Heart left ventricle (tissue), 16 donors: ENCODE measurements around the gene ZCCHC7. TPM values are rescaled to one million over a fixed set of nuclear protein-coding genes. Genes with fewer than 3 reads are reported as not detected.

Experiments
- ATAC-seq, 4 donors: fragments of 200-7000 bp; cut with Tn5 transposase; one replicate each; pipeline ENCODE4 v1.9.1; 2020 to 2022; ENCODE audit warnings: moderate library complexity in 4 of 4, mild to moderate bottlenecking in 3 of 4, moderate number of reproducible peaks in 1 of 4
- DNase-seq, 5 donors: peaks; one replicate each; pipeline ENCODE4 v3.0.0-alpha.2; 2020
- H3K27ac ChIP-seq, 12 donors: fragments of 200-600 bp; sonication (generic) in 4 of 12; one replicate each; pipeline versions ENCODE4 v1.5.0 to v1.8.0; 2016 to 2022; ENCODE audit warnings: mild to moderate bottlenecking in 2 of 12
- H3K27me3 ChIP-seq, 9 donors: fragments of 200-600 bp; sonication (generic) in 2 of 9; one replicate each; pipeline versions ENCODE4 v1.5.1 to v1.8.0; 2016 to 2022; ENCODE audit warnings: mild to moderate bottlenecking in 3 of 9
- H3K36me3 ChIP-seq, 9 donors: fragments of 200-600 bp; sonication (generic) in 2 of 9; one replicate each; pipeline versions ENCODE4 v1.5.0 to v1.8.0; 2018 to 2022; ENCODE audit warnings: mild to moderate bottlenecking in 2 of 9
- H3K4me1 ChIP-seq, 12 donors: fragments of 200-600 bp; sonication (generic) in 4 of 12; one replicate each; pipeline versions ENCODE4 v1.5.0 to v1.8.0; 2016 to 2022; ENCODE audit warnings: mild to moderate bottlenecking in 3 of 12
- H3K4me3 ChIP-seq, 12 donors: fragments of 200-600 bp; sonication (generic) in 4 of 12; one replicate each; pipeline versions ENCODE4 v1.5.0 to v1.8.0; 2017 to 2022; ENCODE audit warnings: mild to moderate bottlenecking in 9 of 12, moderate library complexity in 4 of 12
- H3K9me3 ChIP-seq, 12 donors: fragments of 200-600 bp; sonication (generic) in 4 of 12; one replicate each; pipeline versions ENCODE4 v1.5.0 to v1.8.0; 2016 to 2022; ENCODE audit warnings: mild to moderate bottlenecking in 1 of 12
- POLR2A ChIP-seq, 2 donors: fragments of 450-650 bp; IDR thresholded peaks; one replicate each; pipeline ENCODE4 v1.6.1; 2017; ENCODE audit warnings: antibody characterized with exemption in 2 of 2, mild to moderate bottlenecking in 2 of 2, moderate library complexity in 2 of 2
- WGBS, 4 donors: extraction: QIAGEN DNeasy Blood & Tissue Kit in 2 of 4; methylation state at CpG; one replicate each; pipeline versions ENCODE4 v1.1.5 to v1.1.7; 2013 to 2018; 5-methylcytosine and 5-hydroxymethylcytosine counted together
- intact Hi-C, 10 donors: fragments of 100-400 bp; cut with DNase I; formaldehyde crosslinking; loops; one replicate each; pipeline versions ENCODE4 v1.11.1 to v1.14.2; 2022
- polyA plus RNA-seq, 2 donors: library from polyadenylated mRNA; stranded (reverse); fragments of 200-250 nt; gene quantifications; one replicate each; pipeline ENCODE4 v1.2.3, GENCODE V29; 2013
- total RNA-seq, 9 donors: library from RNA; depleted of rRNA in 2 of 9; stranded (reverse); fragments of >200 nt in 2 of 9; fragmentation: NEBNext Ultra II Directional in 3 of 9; extraction: Animal tissue kit (Norgen Biotek cat#: 25700) in 3 of 9; gene quantifications; one replicate each; pipeline versions ENCODE4 v1.1.0 to v1.2.4, GENCODE V29; 2016 to 2023
- TF ChIP-seq, protein P1 (sequence below), 12 donors: fragments of 200-600 bp; sonication (generic) in 4 of 12; IDR thresholded peaks; one replicate each; pipeline versions ENCODE4 v1.5.0 to v1.8.0; 2018 to 2022; ENCODE audit warnings: antibody characterized with exemption in 12 of 12, mild to moderate bottlenecking in 5 of 12
- donor health status: ischemic (EF 13 %, LVEDD 7.1; RV severe dilation, severe dysfunction).
- donor health status: healthy with polysubstance abuse.
- donor health status: DM: no; HTN: yes; CAD: no.
- donor health status: DM: no; HTN: no; CAD: no.
- donor health status: ischemic (EF 25% LVEDD 6.9; RV normal size, moderate dysfunction).
- donor health status: ischemic (EF 25% LVEDD 5.7; RV mildly dilated, moderate dysfunction).
- donor health status: healthy.
- donor health status: DM: yes; HTN: yes; CAD: no.
- donor health status: ischemic (EF 35%, LVEDD 5.7; RV mildly dilated, moderate dysfunction).
- donor health status: nonischemic (EF 11% LVEDD 7.7; RV severe dilation, severe dysfunction).
- donor health status: DM: yes; HTN: yes; CAD: no.
- donor health status: PGD.
- donor health status: ischemic (EF 29% LVEDD 5.4; RV normal size, mild dysfunction).
- donor health status: nonischemic (EF 23%, LVEDD 6.1; RV moderate dilation, normal function).

Gene ZCCHC7
- total and polyA plus RNA-seq, 11 donors, result 3.5 to 14.8 (median 8.4) TPM

DNA sequence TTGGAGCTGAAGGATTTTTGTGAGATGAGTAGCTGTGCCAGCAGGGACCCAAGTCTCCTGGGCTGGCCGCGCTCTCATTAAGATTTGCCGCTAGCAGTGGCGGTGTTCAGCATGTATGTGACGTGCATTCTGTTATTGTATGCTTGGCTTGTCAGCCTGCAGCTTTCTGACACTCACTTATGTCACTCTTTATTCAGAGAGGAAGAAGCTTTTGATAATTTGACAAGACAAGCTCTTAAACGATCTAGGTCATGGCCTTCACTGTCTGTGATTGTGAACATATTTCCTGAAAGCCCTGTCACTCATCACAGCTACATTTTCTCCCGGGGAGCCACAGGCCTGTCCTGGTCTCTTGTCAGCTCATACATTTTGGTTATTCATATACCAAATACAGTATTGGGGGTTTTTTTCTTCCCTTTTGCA lies 203.9 kb downstream of the ZCCHC7 start:
- no peak overlapping the region for H3K4me3 ChIP-seq

DNA sequence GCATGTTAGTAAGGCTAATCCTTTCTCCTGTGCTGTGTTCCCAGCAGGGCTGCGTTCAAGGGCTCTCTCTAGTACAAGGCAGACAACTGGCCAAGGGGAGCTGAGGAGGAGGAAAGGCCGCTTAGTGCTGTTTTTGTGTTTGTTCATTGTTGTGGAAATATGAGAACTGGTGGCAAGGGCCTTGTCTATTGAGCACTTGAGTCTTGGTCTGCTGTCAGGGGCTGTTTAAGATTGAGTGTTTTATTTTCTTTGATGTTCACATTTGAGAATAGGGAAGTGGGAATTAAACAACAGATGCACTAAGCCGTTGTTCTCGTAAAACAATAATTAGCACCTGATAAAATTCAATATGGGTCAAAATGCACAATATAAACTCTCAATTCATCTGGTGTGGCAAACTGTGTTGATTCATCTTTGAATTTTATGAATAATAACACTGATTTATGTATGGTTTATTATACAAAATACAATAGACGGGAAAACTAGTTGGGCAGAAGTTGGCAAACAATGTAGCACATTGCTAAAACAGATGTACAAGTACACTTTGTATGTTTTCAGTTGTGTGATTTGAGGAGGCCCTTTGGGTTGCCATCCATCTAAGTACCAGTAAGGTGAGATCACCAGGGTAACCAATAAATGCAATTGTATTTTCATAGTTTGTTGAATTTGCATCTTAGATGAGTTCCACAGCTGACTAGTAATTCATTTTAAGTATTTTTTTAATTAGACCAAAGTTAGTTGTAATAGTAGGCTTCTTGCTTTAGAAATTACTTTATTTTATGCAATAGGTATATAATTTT lies 204.5 kb downstream of the ZCCHC7 start:
- TF ChIP-seq, protein P1, sequence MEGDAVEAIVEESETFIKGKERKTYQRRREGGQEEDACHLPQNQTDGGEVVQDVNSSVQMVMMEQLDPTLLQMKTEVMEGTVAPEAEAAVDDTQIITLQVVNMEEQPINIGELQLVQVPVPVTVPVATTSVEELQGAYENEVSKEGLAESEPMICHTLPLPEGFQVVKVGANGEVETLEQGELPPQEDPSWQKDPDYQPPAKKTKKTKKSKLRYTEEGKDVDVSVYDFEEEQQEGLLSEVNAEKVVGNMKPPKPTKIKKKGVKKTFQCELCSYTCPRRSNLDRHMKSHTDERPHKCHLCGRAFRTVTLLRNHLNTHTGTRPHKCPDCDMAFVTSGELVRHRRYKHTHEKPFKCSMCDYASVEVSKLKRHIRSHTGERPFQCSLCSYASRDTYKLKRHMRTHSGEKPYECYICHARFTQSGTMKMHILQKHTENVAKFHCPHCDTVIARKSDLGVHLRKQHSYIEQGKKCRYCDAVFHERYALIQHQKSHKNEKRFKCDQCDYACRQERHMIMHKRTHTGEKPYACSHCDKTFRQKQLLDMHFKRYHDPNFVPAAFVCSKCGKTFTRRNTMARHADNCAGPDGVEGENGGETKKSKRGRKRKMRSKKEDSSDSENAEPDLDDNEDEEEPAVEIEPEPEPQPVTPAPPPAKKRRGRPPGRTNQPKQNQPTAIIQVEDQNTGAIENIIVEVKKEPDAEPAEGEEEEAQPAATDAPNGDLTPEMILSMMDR (IDR thresholded peaks at IDR 0.05), result no peak
- no peak for TF ChIP-seq POLR2A (IDR thresholded peaks at IDR 0.05)

More for the DNA sequence above, 203.9 kb downstream of the ZCCHC7 start:
- ATAC-seq (peak in 3 of 4 donors; percentile 50 to 83 (median 57)), DNase-seq (no peak)
- H3K4me1 ChIP-seq, result no peaks in the 10 kb centered on the region
- TF ChIP-seq, protein P1 (IDR thresholded peaks at IDR 0.05), result no peak
- no peak for TF ChIP-seq POLR2A (IDR thresholded peaks at IDR 0.05)
- H3K27ac ChIP-seq, result no peak overlapping the region
- H3K36me3 ChIP-seq, result peaks cover 0 to 9% (median 0%) of the 10 kb centered on the region in 9 donors
- intact Hi-C loops, result no loop called here
- WGBS, 4 donors, result 51 to 60% (median 53%) methylated on average over 7 of the region's 7 CpGs
- no peaks in the 10 kb centered on the region for H3K27me3 ChIP-seq
- peaks cover 0 to 13% (median 0%) of the 10 kb centered on the region in 12 donors for H3K9me3 ChIP-seq

DNA sequence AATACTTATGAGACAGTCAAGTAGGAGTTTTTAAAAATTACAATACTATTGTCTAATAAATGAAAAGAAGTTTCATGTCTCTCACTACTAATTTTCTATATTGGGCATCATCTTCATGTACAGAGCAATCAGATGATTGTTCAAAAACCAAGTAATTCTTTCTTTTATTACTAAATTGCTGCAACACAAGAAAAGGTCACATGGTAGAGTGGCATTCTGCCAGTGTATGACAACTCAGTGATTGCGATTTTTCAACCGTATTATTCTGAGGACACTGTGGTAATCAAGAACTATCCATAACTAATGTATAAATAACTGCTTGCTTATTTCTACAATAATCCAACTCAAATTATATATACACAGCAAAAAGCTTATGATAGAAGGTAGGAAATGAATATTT lies 205.4 kb downstream of the ZCCHC7 start:
- no peak overlapping the region for H3K4me3 ChIP-seq
- intact Hi-C loops, result no loop called here
- H3K9me3 ChIP-seq, result no peaks in the 10 kb centered on the region
- H3K27me3 ChIP-seq, result no peaks in the 10 kb centered on the region
- ATAC-seq (no peak), DNase-seq (no peak)
- no peak overlapping the region for H3K27ac ChIP-seq
- TF ChIP-seq, protein P1 (IDR thresholded peaks at IDR 0.05), result no peak
- no peak for TF ChIP-seq POLR2A (IDR thresholded peaks at IDR 0.05)
- H3K4me1 ChIP-seq, result no peaks in the 10 kb centered on the region
- peaks cover 0 to 5% (median 0%) of the 10 kb centered on the region in 9 donors for H3K36me3 ChIP-seq
- WGBS, 4 donors, result 73 to 86% (median 78%) methylated on average over 2 of the region's 2 CpGs

More for the DNA sequence above, 204.5 kb downstream of the ZCCHC7 start:
- Histone ChIP-seq H3K4me3 (no peak overlapping the region), H3K4me1 (no peaks in the 10 kb centered on the region), H3K27me3 (no peaks in the 10 kb centered on the region), H3K27ac (no peak overlapping the region), H3K9me3 (peaks cover 0 to 8% (median 0%) of the 10 kb centered on the region in 12 donors), H3K36me3 (peaks cover 0 to 9% (median 0%) of the 10 kb centered on the region in 9 donors)
- ATAC-seq (peak in 1 of 4 donors; percentile 28), DNase-seq (no peak)
- WGBS, 4 donors, result 87 to 91% (median 89%) methylated on average over 5 of the region's 5 CpGs
- intact Hi-C loops, result no loop called here

DNA sequence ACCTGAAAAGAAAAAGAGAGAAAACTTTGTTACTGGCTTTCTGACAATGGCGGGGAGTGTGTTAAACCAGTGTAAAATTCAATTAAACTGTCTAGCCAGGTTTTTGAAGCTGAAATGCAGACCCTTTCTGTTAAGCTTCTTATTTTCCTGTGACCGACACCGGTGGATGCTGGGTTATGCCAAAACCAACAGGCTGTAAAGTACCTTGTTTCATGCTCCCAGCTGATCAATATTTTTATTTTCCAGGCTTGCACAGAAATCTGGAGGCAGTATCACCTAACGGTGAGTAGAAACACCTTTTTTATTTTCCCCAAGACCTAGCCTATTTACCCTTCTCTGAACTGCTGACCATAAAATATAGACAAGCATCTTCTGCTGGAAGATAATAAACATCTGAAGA lies 207.2 kb downstream of the ZCCHC7 start:
- H3K4me1 ChIP-seq, result no peaks in the 10 kb centered on the region
- 95 to 98% (median 97%) methylated on average over 4 of the region's 4 CpGs for WGBS, 4 donors
- H3K27me3 ChIP-seq, result no peaks in the 10 kb centered on the region
- DNase-seq (no peak), ATAC-seq (no peak)
- H3K4me3 ChIP-seq, result no peak overlapping the region
- TF ChIP-seq, protein P1 (IDR thresholded peaks at IDR 0.05), result no peak
- no peak for TF ChIP-seq POLR2A (IDR thresholded peaks at IDR 0.05)
- peaks cover 0 to 5% (median 0%) of the 10 kb centered on the region in 9 donors for H3K36me3 ChIP-seq
- intact Hi-C loops, result no loop called here
- no peaks in the 10 kb centered on the region for H3K9me3 ChIP-seq
- H3K27ac ChIP-seq, result no peak overlapping the region
